Fibroblast of pulmonary artery (primary cell): ENCODE results near the gene MOV10L1.
"Not testable (repeated sequence)": the region's sequence is repeated elsewhere in the genome, so short reads cannot be mapped to it uniquely, and the experiment has no call there.

Experiments used
- DNase-seq: peaks from one replicate; pipeline ENCODE4 v3.0.0-alpha.2; 2010; ENCODE audit warnings: low read depth
- H3K4me3 ChIP-seq: replicated peaks from 2 replicates; pipeline ENCODE4 v1.5.1; 2011; ENCODE audit warnings: low read depth, mild to moderate bottlenecking, control low read depth, low read length, moderate library complexity
- TF ChIP-seq, protein P1 (sequence below): IDR thresholded peaks from 2 replicates; pipeline ENCODE4 v1.5.1; 2011; ENCODE audit warnings: mild to moderate bottlenecking, control low read depth, low read length, inconsistent platforms; ENCODE audit errors: missing control alignments

Gene MOV10L1

DNA sequence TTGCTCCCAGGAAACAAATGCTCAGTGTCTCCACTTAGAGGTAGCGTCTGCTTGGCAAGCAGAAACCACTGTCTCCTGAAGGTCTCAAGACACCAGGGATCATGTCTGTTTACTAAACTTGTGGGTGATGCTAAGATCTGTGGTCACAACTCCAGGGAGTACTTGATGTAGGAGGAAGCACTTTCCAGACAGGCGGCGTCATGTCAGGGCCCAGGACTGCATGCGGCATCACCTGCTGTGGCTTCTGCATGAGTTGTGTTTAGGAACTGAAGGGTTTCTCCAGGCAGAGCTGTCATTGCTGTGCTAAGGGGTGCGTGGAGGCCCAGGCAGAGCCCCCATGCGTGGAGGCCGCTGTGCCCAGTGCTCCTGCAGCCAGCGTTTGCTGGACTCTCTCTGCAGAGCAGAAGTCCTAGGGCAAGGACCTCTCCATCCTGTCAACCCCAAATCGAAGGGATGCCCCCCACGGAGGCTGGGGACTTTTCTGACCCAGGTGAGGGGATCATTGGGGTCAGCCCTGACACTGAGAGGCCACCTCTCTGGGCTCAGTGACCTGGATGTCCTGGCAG lies 72.7 kb downstream of the MOV10L1 start:
- TF ChIP-seq, protein P1, sequence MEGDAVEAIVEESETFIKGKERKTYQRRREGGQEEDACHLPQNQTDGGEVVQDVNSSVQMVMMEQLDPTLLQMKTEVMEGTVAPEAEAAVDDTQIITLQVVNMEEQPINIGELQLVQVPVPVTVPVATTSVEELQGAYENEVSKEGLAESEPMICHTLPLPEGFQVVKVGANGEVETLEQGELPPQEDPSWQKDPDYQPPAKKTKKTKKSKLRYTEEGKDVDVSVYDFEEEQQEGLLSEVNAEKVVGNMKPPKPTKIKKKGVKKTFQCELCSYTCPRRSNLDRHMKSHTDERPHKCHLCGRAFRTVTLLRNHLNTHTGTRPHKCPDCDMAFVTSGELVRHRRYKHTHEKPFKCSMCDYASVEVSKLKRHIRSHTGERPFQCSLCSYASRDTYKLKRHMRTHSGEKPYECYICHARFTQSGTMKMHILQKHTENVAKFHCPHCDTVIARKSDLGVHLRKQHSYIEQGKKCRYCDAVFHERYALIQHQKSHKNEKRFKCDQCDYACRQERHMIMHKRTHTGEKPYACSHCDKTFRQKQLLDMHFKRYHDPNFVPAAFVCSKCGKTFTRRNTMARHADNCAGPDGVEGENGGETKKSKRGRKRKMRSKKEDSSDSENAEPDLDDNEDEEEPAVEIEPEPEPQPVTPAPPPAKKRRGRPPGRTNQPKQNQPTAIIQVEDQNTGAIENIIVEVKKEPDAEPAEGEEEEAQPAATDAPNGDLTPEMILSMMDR = no peak
- DNase-seq = no peak
- H3K4me3 ChIP-seq = no peak overlapping the region

DNA sequence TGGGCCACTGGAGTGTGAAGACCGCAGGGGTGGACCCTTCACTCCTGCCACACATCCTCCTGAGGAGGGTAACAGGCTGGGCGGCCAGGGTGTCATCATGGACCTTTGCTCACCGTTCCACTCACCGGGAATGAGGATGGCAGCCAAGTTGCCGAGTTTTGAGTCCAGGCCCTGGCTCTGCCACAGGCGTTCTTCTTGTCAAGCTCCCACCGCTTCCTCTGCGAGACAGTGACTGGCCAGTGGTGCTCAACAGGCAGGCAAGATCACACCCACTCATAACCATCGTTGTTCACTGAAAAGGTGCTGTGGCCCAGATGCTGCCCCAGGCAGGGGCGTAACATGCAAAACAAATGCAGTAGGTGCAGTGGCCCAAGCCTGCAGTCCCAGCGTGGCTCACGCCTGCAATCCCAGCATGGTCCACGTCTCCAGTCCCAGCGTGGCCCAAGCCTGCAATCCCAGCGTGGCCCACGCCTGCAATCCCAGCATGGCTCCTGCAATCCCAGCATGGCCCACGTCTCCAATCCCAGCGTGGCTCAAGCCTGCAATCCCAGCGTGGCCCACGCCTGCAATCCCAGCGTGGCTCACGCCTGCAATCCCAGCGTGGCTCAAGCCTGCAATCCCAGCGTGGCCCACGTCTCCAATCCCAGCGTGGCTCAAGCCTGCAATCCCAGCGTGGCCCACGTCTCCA lies 75.8 kb downstream of the MOV10L1 start:
- TF ChIP-seq, protein P1 = no peak

DNA sequence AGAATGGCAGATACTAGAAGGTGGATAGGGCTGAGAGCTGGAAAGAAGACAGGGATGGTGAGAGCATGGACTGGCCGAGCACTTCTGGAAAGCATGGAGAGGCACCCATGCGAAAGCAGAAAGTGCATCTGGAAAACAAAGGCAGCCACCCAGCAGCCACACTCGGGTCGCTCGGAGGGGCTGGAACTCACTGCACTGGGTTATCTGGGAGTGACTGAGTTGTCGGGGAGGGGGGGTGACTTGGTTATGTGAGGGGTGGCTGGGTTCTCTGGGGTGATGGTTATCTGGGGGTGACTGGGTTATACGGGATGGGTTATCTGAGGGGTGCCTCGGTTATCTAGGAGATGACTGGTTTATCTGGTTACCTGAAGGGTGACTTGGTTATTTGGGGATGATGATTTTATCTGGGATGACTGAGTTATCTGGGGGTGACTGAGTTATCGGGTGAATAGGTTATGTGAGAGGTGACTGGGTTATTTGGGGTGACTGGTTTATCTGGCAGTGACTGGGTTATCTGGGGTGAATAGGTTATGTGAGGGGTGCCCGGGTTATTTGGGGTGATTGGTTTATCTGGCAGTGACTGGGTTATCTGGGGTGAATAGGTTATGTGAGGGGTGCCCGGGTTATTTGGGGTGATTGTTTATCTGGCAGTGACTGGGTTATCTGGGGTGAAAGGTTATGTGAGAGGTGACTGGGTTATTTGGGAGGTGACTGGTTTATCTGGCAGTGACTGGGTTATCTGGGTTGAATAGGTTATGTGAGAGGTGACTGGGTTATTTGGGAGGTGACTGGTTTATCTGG lies 78.1 kb downstream of the MOV10L1 start:
- TF ChIP-seq, protein P1 = no peak
- no peak for DNase-seq
- no peak overlapping the region for H3K4me3 ChIP-seq

More for the DNA sequence above, 75.8 kb downstream of the MOV10L1 start:
- no peak overlapping the region for H3K4me3 ChIP-seq
- DNase-seq = no peak

DNA sequence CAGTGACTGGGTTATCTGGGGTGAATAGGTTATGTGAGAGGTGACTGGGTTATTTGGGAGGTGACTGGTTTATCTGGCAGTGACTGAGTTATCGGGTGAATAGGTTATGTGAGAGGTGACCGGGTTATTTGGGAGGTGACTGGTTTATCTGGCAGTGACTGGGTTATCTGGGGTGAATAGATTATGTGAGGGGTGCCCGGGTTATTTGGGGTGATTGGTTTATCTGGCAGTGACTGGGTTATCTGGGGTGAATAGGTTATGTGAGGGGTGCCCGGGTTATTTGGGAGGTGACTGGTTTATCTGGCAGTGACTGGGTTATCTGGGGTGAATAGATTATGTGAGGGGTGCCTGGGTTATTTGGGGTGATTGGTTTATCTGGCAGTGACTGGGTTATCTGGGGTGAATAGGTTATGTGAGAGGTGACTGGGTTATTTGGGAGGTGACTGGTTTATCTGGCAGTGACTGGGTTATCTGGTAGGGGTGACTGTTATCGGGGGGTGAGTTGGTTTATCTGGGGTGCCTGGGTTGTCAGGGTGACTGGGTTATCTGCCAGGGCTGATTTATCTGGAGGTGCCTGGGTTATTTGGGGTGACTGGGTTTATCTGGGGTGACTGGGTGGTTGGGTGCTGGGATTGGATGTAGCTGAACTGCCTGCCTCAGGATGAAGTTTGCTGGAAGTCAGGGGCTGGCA lies 78.8 kb downstream of the MOV10L1 start:
- not testable (repeated sequence) for H3K4me3 ChIP-seq

DNA sequence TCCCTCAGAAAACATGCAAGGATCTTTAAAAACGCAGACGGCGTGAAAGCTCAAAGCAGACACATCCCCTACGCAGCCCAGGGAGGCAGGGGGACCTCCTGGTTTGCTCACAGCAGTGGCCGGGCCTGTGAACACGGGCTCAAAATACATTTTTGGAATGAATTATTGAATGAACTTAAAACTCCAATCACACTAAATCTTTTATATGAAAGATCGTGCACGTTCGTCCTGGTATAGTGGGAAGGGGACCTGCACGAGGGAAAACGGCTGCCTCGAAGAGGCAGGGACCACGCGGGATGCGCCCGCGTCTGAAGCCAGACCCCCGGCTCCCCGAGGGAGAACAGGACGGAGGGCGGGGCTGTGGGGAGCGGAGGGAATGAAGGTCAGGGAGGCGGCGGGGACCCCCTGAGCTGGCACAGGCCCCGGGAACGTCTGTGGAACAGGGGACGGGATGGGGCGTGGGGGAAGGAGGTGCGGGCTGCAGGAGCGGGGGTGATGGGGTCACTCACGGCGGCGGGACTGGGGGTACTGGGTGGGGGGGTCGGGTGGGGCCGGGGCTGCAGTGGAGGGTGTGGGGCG lies 79.5 kb downstream of the MOV10L1 start:
- TF ChIP-seq, protein P1 = no peak
- no peak for DNase-seq
- no peak overlapping the region for H3K4me3 ChIP-seq

More for the DNA sequence above, 78.8 kb downstream of the MOV10L1 start:
- not testable (repeated sequence) for DNase-seq

DNA sequence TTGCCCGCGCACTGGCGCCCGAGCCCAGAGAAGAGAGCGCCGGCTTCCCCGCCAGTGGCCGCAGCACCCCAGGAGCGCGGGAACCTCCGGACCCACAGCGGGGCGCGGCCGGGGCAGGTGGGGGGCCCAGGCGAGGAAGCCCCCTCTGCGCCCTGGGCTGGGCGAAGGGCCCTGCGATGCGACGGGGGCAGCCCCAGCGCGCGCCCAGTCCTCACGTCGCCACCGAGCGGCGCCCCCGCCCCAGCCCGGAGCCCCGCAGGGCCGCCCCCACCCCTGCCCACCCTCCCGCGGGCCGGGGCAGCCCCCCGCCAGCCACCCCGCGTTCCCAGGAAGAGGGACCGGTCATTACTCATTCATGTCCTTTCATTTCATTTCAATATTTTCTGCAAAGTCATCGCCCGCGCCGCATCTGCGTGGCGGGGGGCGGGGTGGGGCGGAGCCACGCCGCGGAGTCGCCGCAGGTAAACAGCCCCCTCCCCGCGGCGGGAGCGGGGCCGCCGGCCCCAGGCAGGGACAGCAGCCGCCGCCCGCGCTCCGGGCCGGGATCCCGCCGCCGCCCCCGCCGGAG lies 80.1 kb downstream of the MOV10L1 start:
- TF ChIP-seq, protein P1 = no peak
- H3K4me3 ChIP-seq = peak overlapping the region; percentile 42
- DNase-seq = peak; percentile 37
